Heart right ventricle (tissue), 16 donors: ENCODE data around the gene AP2A1. TPM values are rescaled to one million over a fixed set of nuclear protein-coding genes. Genes with fewer than 3 reads are reported as not detected.

Experiments
- ATAC-seq, 8 donors: fragments of 200-7000 bp; cut with Tn5 transposase; one replicate each; pipeline ENCODE4 v1.9.1; 2020; ENCODE audit warnings: mild to moderate bottlenecking in 8 of 8, moderate library complexity in 8 of 8, moderate number of reproducible peaks in 1 of 8
- DNase-seq, 2 donors: peaks; one replicate each; pipeline ENCODE4 v3.0.0-alpha.2; 2020
- H3K27ac ChIP-seq, 10 donors: fragments of 200-600 bp; sonication (generic) in 2 of 10; one replicate each; pipeline versions ENCODE4 v1.5.0 to v1.8.0; 2020 to 2022; ENCODE audit warnings: mild to moderate bottlenecking in 3 of 10
- H3K27me3 ChIP-seq, 7 donors: fragments of 200-600 bp; one replicate each; pipeline ENCODE4 v1.8.0; 2021 to 2022; ENCODE audit warnings: mild to moderate bottlenecking in 2 of 7
- H3K36me3 ChIP-seq, 9 donors: fragments of 200-600 bp; sonication (generic) in 1 of 9; one replicate each; pipeline versions ENCODE4 v1.5.0 to v1.8.0; 2020 to 2022; ENCODE audit warnings: mild to moderate bottlenecking in 2 of 9
- H3K4me1 ChIP-seq, 9 donors: fragments of 200-600 bp; sonication (generic) in 1 of 9; one replicate each; pipeline versions ENCODE4 v1.5.0 to v1.8.0; 2020 to 2022; ENCODE audit warnings: mild to moderate bottlenecking in 4 of 9
- H3K4me3 ChIP-seq, 10 donors: fragments of 200-600 bp; sonication (generic) in 2 of 10; one replicate each; pipeline versions ENCODE4 v1.5.0 to v1.8.0; 2020 to 2022; ENCODE audit warnings: mild to moderate bottlenecking in 7 of 10, moderate library complexity in 2 of 10
- H3K9me3 ChIP-seq, 11 donors: fragments of 200-600 bp in 10 of 11; sonication (generic) in 2 of 11; one replicate each; pipeline versions ENCODE4 v1.5.0 to v1.8.0; 2013 to 2022; ENCODE audit warnings: mild to moderate bottlenecking in 2 of 11, control low read depth in 1 of 11, moderate library complexity in 1 of 11
- WGBS, 2 donors: extraction: QIAGEN DNeasy Blood & Tissue Kit; methylation state at CpG; one replicate each; pipeline ENCODE4 v1.1.7; 2013; ENCODE audit warnings: inconsistent platforms in 1 of 2; 5-methylcytosine and 5-hydroxymethylcytosine counted together
- intact Hi-C, 10 donors: fragments of 100-400 bp; cut with DNase I; formaldehyde crosslinking; loops; one replicate each; pipeline versions ENCODE4 v1.11.1 to v1.14.2; 2022
- polyA plus RNA-seq, 2 donors: library from polyadenylated mRNA; stranded (reverse); fragments of 200-250 nt; gene quantifications; one replicate each; pipeline ENCODE4 v1.2.3, GENCODE V29; 2013
- total RNA-seq, 10 donors: library from RNA; stranded (reverse); fragmentation: NEBNext Ultra II Directional in 3 of 10; extraction: Animal tissue kit (Norgen Biotek cat#: 25700) in 3 of 10; gene quantifications; one replicate each; pipeline versions ENCODE4 v1.2.1 to v1.2.4, GENCODE V29; 2021 to 2023
- TF ChIP-seq, protein P1 (sequence below), 9 donors: fragments of 200-600 bp; sonication (generic) in 2 of 9; IDR thresholded peaks; one replicate each; pipeline versions ENCODE4 v1.5.0 to v1.8.0; 2021 to 2022; ENCODE audit warnings: antibody characterized with exemption in 9 of 9, mild to moderate bottlenecking in 5 of 9, moderate library complexity in 1 of 9
- donor health status: Arrhythmogenic right ventricular cardiomyopathy.
- donor health status: ischemic (EF 13 %, LVEDD 7.1; RV severe dilation, severe dysfunction).
- donor health status: healthy with polysubstance abuse.
- donor health status: DM: no; HTN: yes; CAD: no.
- donor health status: DM: no; HTN: no; CAD: no.
- donor health status: ischemic (EF 25% LVEDD 6.9; RV normal size, moderate dysfunction).
- donor health status: ischemic (EF 25% LVEDD 5.7; RV mildly dilated, moderate dysfunction).
- donor health status: healthy.
- donor health status: DM: yes; HTN: yes; CAD: no.
- donor health status: Ischemic cardiomyopathy.
- donor health status: ischemic (EF 35%, LVEDD 5.7; RV mildly dilated, moderate dysfunction).
- donor health status: nonischemic (EF 11% LVEDD 7.7; RV severe dilation, severe dysfunction).
- donor health status: DM: yes; HTN: yes; CAD: no.
- donor health status: PGD.
- donor health status: ischemic (EF 29% LVEDD 5.4; RV normal size, mild dysfunction).
- donor health status: nonischemic (EF 23%, LVEDD 6.1; RV moderate dilation, normal function).

AP2A1 gene
- total and polyA plus RNA-seq, 12 donors = 36.1 to 108 (median 62.6) TPM

DNA sequence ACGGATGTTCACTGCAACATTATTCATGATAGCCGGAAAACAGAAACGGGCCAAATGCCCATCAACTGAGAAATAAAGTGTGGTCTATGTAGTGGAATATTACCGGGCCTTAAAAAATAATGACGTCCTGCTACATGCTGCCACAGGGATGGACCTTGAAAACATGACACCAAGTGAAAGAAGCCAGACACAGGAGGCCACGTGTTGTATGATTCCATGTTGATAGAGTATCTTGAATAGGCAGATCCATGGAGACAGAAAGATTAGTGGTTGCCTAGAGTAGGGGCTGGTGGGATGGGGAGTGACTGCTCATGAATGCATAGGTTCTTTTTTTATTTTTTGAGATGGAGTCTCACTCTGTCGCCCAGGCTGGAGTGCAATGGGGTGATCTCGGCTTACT lies 3.7 kb downstream of the AP2A1 start:
- ATAC-seq (no peak), DNase-seq (no peak)
- H3K9me3 ChIP-seq = no peaks in the 10 kb centered on the region
- TF ChIP-seq, protein P1, sequence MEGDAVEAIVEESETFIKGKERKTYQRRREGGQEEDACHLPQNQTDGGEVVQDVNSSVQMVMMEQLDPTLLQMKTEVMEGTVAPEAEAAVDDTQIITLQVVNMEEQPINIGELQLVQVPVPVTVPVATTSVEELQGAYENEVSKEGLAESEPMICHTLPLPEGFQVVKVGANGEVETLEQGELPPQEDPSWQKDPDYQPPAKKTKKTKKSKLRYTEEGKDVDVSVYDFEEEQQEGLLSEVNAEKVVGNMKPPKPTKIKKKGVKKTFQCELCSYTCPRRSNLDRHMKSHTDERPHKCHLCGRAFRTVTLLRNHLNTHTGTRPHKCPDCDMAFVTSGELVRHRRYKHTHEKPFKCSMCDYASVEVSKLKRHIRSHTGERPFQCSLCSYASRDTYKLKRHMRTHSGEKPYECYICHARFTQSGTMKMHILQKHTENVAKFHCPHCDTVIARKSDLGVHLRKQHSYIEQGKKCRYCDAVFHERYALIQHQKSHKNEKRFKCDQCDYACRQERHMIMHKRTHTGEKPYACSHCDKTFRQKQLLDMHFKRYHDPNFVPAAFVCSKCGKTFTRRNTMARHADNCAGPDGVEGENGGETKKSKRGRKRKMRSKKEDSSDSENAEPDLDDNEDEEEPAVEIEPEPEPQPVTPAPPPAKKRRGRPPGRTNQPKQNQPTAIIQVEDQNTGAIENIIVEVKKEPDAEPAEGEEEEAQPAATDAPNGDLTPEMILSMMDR (IDR thresholded peaks at IDR 0.05) = no peak
- H3K36me3 ChIP-seq = peaks cover 0 to 34% (median 0%) of the 10 kb centered on the region in 9 donors
- peaks cover 4 to 47% (median 33%) of the 10 kb centered on the region in 9 donors for H3K4me1 ChIP-seq
- no peaks in the 10 kb centered on the region for H3K27me3 ChIP-seq
- intact Hi-C loops = no loop called here
- H3K27ac ChIP-seq = no peak overlapping the region
- no peak overlapping the region for H3K4me3 ChIP-seq
- 79 to 84% methylated on average over 8 of the region's 8 CpGs for WGBS, 2 donors

DNA sequence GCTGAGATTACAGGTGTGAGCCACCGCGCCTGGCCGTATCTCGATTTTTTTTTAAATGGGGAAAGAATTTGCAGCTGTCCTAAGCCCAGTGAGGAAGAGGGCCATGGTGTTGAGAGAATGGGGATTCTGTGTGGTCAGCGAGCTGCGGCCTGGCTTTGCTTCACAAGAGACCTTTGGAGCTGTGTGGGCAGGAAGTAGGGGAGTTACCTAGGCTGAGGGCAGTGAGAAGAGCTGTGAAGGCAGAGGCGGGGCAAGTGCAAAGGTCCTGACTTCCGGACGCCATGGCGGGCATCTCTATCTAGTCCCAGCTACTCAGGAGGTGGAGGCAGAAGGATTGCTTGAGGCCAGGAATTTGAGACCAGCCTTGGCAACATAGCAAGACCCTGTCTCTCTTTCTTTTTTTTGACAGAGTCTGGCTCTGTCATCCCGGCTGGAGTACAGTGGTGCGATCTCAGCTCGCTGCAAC lies 4.9 kb downstream of the AP2A1 start:
- DNase-seq (no peak), ATAC-seq (no peak)
- Histone ChIP-seq H3K27ac (no peak overlapping the region), H3K36me3 (peaks cover 0 to 44% (median 0%) of the 10 kb centered on the region in 9 donors), H3K9me3 (no peaks in the 10 kb centered on the region), H3K27me3 (no peaks in the 10 kb centered on the region), H3K4me3 (no peak overlapping the region), H3K4me1 (peaks cover 4 to 41% (median 27%) of the 10 kb centered on the region in 9 donors)
- intact Hi-C loops = no loop called here
- TF ChIP-seq, protein P1 (IDR thresholded peaks at IDR 0.05) = no peak
- 86 to 89% methylated on average over 13 of the region's 13 CpGs for WGBS, 2 donors

DNA sequence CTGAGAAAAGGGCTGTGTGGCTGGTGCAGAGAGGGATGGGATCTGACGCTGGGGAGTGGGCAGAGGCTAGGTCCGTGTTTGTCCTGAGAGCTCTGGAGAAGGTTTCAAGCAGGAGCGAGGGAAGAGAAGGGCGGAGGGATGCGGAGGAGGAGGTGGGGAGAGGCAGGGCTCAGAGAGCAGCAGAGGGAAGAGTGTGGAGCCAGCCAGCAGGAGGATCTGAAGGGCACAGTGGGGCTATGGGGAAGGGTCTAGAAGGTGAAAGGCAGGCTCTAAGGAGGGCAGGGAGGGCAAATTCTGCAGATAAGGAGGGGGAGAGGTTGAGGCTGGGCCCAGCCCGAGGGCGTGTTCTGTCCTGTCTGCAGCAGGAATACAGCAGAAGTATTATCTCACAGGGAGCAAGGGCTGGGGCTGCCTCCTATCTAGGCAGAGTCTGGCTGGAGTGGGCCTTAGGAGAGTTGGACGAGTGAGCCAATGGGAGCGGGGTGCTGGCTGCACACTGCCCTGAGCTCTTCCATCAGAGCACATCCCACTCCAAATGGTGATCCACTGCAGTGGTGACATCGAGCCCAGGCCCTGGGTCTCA lies 6.1 kb downstream of the AP2A1 start:
- intact Hi-C loops = no loop called here
- peaks cover 4 to 36% (median 19%) of the 10 kb centered on the region in 9 donors for H3K4me1 ChIP-seq
- DNase-seq (no peak), ATAC-seq (no peak)
- no peaks in the 10 kb centered on the region for H3K27me3 ChIP-seq
- H3K9me3 ChIP-seq = no peaks in the 10 kb centered on the region
- H3K4me3 ChIP-seq = no peak overlapping the region
- peaks cover 0 to 52% (median 0%) of the 10 kb centered on the region in 9 donors for H3K36me3 ChIP-seq
- TF ChIP-seq, protein P1 (IDR thresholded peaks at IDR 0.05) = no peak
- no peak overlapping the region for H3K27ac ChIP-seq
- WGBS, 2 donors = 81 to 85% methylated on average over 10 of the region's 10 CpGs

DNA sequence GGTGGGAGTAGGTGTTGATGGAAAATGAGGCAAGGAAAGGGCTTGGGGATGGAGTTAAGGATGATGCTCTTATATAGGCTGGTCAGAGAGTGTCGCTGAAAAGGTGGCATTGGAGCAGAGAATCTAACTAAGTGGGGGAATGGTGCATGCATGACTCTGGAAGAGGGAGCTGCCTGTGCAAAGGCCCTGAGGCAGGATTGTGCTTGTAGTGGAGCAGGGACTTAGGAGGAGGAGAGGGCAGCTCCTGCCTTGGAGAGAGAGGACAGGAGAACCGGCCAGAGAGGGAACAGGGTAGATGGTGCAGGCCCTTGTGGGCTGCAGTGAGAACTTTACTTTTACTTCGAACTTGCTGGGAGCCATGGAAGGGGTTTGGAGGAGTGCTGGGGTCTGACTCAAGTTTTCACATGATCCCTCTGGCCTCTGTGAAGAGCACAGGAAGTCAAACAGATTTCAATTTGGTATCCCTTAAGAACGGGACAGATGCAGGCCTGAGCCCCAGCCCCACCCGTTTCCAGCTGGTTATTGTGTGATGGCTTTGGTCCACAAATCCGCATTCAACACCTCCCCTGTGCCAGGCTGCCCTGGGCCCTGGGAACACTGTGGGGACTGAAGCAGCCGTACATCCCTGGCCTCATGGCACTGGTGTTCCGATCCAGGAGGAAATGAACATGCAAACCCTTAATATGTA lies 7.0 kb downstream of the AP2A1 start:
- H3K4me1 ChIP-seq = peaks cover 0 to 28% (median 10%) of the 10 kb centered on the region in 9 donors
- WGBS, 2 donors = 63 to 71% methylated on average over 8 of the region's 8 CpGs

More for the DNA sequence above, 7.0 kb downstream of the AP2A1 start:
- Histone ChIP-seq H3K4me3 (no peak overlapping the region), H3K27me3 (no peaks in the 10 kb centered on the region), H3K36me3 (peaks cover 0 to 52% (median 0%) of the 10 kb centered on the region in 9 donors), H3K27ac (peak overlapping the region in 1 of 10 donors; percentile 33), H3K9me3 (no peaks in the 10 kb centered on the region)
- TF ChIP-seq, protein P1 (IDR thresholded peaks at IDR 0.05) = no peak
- DNase-seq = no peak
- intact Hi-C loops = no loop called here
- ATAC-seq = peak in 1 of 8 donors; percentile 41
